SKM-1 treated with dmso at 0.1 percent for 144 hours (cell line): ENCODE data around the gene DDX31.

ENCODE experiments used
- DNase-seq: peaks from one replicate; lab custom pipeline; 2025; ENCODE audit not compliant: unreplicated experiment; lab: John Stamatoyannopoulos, UW

Gene DDX31

DNA sequence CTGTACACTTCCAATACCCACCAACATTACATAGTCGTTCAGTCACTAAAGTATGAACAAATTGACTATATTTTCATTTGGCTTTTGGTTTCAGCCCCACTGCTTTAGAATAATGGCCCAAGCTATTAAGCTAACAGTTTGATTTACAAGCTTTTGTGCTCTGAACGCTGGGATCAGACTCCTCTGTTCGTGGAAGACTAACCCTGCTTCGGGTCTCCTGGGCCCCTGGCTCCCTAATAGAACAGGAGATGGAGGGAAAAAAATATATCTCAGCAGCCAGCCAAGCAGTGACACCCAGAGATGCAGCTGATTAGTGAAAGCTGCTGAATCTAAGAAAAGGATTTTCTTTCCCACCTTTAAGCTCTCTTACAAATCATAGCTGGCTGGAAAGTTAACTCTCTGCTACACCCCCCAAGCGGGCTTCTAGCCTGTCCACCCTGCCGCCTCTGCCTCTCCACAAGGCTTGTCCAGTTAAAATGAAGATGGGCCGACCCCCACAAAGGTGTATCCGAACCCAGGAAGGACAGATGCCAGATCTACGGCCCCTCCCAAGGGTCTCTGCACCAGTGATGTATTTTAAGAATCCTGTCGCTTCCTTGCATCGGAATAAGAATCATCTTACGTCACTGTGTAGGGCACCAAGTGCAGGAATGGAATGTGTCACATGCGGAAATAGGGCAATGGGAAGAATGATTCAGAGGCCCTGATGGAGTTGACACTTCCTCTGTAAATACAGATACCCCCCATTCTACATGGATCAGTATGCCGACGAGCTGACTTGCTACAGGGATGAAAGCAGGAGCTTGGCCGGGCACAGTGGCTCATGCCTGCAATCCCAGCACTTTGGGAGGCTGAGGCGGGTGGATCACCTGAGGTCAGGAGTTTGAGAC lies 120.8 kb downstream of the DDX31 start:
- no peak for DNase-seq

DNA sequence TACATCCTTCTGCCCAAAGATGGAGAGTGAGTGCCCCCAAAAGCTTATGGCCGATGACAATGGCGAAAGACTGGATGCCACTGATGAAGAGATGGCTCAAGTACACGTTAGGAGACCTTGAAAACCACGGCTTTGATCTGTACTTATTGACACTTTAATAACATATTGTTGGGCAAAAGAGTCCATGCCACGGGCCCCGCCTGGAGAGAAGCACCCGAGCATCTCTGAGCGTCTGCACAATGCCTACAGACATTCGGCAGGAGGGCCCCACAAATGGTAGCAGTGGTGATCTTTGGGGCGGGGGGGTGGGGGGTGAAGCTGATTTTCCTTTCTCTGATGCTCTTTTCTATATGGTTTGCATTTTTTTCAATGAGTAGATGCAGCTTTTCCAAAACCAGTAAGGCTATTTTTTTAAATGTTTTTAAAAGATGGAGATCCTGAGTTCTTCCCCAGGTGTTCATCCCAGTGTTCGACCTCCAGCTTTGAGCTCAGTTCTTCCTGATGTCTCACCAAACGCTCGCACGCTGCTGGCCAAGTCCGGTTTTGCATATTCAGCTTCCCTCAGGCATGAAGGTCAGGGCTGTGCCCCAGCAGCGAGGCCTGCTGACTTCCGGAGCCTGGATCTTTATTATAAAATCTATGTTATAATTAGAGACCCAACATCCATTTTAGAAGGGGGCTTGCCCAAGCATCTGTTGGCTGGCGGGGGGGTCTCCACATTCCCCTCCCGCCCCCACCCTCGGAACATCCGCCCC lies 121.6 kb downstream of the DDX31 start:
- no peak for DNase-seq

DNA sequence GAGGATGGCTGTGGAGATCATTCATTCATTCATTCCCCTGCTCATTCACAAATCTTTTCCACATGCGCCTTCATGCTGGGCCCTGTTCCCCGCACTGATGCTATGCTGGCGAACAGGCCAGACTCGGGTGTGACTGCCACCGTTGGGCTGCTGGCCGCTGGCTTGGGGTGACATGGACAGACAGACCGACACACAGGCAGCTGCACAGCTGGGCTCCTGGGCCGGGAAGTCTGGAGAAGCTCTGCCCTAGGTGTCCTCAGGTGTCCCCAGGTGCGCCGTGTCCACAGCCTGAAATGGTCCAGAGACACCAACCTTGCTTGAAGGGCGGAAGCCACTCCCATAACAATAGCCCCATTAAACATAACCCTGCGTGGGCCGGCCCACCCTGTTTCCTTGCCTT lies 122.3 kb downstream of the DDX31 start:
- DNase-seq: no peak

DNA sequence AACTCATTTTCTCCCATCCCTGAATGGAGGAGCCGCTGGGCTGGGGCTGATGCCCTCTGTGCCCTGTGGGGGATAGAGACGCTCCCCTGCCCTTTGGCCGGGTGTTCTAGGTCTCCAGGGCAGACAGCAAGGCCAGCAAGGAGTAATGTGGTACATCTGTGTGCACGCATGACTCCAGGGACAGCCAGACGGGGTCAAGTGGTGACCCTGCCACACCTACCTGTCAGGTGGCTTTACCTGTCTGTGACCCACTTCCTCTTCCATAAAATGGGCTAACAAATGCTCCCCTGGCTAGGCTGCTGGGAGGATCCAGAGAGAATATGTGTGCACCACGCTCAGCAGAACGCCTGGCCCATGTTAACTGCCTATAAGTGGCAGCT lies 122.7 kb downstream of the DDX31 start:
- no peak for DNase-seq

DNA sequence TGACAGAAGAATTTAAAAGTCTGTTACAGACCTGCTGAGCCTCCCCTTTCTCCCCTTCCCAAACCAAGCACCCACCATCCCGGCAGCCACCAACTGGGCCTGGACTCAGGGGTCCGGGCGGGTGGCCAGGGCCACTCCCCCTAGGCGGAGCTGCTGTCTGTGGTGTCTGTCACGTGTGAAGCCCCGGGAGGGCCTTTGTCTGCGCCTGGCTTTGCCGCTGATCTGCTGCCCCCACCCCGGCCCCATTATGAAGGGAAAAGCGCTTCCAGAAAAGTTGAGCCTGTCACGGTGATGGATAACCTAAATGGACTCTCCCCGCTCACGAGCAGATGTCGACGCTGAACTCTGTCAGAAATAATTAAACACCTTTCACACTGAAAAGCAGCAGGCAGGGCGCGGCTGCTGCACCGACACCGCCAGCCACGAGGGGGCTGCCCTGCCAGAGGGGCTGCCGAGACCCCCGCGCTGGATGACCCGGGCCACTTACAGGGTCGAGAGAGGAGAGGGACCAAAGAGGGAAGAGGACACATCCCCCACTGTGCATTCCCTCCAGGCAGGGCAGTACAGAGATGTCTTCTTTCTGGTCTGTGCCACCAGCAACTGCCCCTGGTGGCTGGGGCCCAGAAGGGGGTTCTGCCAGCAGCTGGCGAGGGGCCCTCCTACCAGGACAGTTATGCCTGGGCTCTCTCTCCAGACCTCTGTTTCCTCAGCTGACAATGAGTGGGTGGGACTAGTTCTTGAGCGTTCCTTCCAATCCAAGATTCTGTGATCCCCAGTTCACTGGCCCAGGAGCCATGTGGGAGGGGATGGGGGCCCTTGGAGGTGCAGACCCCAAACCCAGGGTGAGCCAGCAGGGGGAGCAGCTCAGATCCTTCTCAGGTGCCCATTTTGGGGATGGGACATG lies 123.4 kb downstream of the DDX31 start:
- DNase-seq: no peak

DNA sequence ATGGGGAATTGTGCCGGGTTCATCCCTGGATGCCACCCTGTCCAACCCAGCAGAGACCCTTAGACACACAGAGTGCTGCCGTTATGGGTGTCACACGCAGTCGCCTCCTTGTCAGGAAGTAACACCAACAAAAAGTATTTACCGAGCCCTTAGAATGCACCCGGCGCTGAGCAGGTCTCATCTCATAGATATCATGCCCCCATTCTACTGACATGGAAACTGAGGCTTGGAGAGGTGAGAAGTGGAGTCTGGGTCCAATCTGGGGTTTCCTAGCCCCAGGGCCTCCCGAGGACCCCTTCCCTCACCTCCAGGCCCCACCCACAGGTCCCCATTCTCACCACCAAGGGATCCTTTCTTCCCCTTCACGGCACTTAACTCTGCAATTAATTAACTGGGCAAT lies 124.2 kb downstream of the DDX31 start:
- DNase-seq: no peak

DNA sequence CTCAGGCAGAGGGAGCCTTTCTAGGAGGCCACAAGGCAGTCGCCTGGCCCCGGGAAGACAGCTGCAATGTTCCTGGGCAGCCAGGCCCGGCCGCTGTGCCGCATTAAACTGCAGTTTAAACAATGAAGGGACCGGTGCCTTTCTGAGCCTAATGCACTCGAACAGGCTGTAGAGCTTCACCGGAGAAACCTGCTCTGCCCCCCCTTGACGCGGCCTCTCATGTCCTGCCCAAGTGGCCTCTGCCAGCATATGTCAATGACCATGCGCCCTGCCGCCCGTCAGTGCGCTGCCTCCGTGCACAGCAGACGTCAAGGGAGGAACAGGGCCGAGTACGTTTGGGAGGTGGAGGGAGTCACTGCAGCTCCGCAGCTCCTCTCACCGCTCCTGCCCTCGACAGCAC lies 125.8 kb downstream of the DDX31 start:
- DNase-seq: no peak

DNA sequence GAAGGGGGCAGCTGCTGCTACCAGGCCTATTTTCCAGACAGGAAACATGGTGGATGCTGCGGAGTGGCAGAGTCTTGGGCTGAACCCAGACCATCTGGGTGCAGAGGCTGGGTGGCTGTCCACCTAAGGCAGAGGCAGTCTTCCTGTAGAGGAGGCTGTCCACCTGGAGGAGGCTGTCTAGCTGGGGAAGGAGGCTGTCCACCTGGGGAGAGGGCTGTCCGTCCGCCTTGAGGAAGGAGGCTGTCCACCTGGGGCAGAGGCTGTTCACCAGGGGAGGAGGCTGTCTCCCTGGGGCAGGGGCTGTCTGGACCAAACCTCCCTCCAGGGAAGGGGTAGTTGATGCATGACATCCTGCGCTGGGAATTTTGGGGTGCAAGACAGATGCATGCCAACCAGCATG lies 126.5 kb downstream of the DDX31 start:
- no peak for DNase-seq
